T-helper 1 cell treated with Interleukin-12 subunit alpha and Interleukin-12 subunit beta and Interleukin-4 antibody, amounts not matched to agents 30 ng/mL and 1 ng/mL, for 36 hours (primary cell): ENCODE data around the gene GAREM1. TPM values are rescaled to one million over a fixed set of nuclear protein-coding genes. Genes with fewer than 3 reads are reported as not detected.

Experiments
- intact Hi-C: fragments of 100-400 bp; cut with micrococcal nuclease; formaldehyde crosslinking; loops from one replicate; pipeline ENCODE4 v1.15.1; 2024
- total RNA-seq: library from RNA; stranded (reverse); gene quantifications from 2 replicates; pipeline ENCODE4 v1.2.3, GENCODE V29; 2022

GAREM1 gene
- total RNA-seq, 1 donor from 2014 or later = 0.15 TPM

- intact Hi-C loops = no loop called here
These were observed 11.2 kb downstream of the GAREM1 start for GRCh38 chr18:32459361-32460101.

GRCh38 chr18:32455361-32455760 lies 15.3 kb downstream of the GAREM1 start:
- intact Hi-C loops = no loop called here

GRCh38 chr18:32454593-32454992 lies 16.1 kb downstream of the GAREM1 start:
- intact Hi-C loops = no loop called here

- intact Hi-C loops = no loop called here
These were observed 19.8 kb downstream of the GAREM1 start for GRCh38 chr18:32450874-32451273.

GRCh38 chr18:32450026-32450691 lies 20.5 kb downstream of the GAREM1 start:
- intact Hi-C loops = no loop called here

DNA sequence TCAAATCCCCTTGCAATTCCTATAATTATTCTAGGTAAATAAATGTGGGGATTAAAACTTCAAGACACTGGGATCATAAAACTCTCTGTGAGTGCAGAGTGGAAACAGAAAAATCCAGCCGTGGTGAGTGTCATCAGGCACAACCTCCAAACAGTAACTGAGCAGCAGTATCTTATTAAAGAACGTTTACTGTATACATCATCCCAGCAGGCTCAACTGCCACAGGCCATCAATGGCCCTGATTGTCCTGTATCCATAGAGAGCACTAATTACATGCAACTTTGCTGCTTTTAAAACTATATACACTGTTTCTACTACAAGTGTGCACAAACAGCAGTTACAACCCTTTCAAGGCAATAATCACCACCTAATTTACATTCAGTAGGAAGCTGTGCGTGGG lies 23.9 kb downstream of the GAREM1 start:
- intact Hi-C loops = no loop called here

GRCh38 chr18:32445846-32446245 lies 24.8 kb downstream of the GAREM1 start:
- intact Hi-C loops = no loop called here

DNA sequence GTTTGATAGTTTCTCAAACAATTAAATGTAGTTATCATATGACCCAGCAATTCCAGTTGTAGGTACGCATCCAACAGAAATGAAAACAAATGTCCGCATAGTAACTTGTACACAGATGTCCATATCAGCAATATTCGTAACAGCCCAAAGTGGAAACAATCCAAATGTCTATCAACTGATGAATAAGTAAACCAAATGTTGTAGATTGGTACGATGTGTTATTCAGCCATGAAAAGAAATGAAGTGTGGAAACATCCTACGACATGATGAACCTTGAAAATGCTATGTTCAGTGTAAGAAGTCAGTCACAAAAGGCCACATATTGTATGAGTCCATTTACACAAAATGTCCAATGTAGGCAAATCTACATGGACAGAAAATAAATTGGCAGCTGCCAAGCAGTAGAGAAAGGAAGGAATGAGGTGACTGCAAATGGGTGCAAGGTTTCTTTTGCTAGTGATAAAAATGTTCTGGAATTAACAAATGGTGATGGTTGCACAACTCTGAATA lies 26.9 kb downstream of the GAREM1 start:
- intact Hi-C loops = no loop called here

GRCh38 chr18:32443033-32443705 lies 27.5 kb downstream of the GAREM1 start:
- intact Hi-C loops = no loop called here

- intact Hi-C loops = no loop called here
These were observed 28.1 kb downstream of the GAREM1 start for GRCh38 chr18:32442575-32442974.

- intact Hi-C loops = no loop called here
These were observed 29.1 kb downstream of the GAREM1 start for GRCh38 chr18:32441533-32441932.

- intact Hi-C loops = no loop called here
These were observed 30.2 kb downstream of the GAREM1 start for GRCh38 chr18:32440518-32440917.

DNA sequence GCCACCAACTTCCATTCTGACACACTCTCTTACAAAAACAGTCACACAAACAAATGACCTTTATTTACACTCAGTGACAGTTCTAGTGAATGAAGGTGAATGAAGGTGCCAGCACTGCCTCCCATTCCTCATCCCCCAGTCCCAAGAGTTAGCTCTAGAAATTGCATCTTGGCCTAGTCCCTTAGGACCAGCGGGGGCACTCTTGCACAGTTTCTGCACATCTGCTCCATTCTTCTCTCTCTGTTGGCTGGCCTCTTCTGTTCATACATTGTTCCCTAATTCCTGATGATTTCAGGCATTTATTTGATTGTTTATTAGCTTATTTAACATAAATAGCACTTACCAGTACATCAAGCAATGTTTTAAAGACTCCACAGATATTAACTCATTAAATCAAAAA lies 30.9 kb downstream of the GAREM1 start:
- intact Hi-C loops = no loop called here

DNA sequence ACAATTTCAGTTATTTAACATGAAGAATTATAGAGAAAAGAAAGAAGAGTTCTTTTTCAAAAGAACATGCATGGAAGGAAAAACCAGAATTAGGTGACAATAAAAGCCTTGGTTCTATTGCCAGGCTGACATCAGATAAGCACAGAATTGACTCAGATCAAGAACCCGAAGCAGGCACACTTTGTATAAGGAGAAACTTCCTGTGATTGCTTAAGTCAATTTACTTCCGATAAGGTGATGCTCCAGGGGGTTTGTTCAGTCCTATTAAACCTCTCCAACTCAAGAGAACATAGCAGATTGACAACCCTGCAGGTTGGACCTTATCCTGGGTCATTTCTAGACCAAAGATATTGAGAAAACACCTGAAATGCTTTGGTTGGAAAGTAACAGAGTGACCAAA lies 31.4 kb downstream of the GAREM1 start:
- intact Hi-C loops = no loop called here

DNA sequence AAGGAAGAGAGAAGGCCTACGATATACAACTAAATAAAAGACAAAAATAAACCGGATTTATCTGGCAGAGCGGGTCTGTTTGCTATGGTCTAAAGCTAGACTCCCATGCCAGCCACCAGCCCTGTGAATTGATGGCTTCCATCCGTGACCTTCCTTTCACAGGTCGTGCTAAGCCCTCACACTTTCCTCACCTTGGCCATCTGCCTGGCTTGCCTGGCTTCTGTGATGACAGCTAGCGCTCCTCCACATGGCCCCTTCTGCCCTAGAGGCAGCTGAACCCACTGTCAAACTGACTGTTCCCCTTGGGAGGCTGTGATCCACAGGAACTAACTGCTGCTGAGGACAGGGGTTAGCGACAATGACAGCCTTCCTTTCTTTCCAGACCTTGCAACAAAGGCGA lies 32.5 kb downstream of the GAREM1 start:
- intact Hi-C loops = no loop called here

- intact Hi-C loops = no loop called here
These were observed 33.4 kb downstream of the GAREM1 start for GRCh38 chr18:32437100-32437834.

DNA sequence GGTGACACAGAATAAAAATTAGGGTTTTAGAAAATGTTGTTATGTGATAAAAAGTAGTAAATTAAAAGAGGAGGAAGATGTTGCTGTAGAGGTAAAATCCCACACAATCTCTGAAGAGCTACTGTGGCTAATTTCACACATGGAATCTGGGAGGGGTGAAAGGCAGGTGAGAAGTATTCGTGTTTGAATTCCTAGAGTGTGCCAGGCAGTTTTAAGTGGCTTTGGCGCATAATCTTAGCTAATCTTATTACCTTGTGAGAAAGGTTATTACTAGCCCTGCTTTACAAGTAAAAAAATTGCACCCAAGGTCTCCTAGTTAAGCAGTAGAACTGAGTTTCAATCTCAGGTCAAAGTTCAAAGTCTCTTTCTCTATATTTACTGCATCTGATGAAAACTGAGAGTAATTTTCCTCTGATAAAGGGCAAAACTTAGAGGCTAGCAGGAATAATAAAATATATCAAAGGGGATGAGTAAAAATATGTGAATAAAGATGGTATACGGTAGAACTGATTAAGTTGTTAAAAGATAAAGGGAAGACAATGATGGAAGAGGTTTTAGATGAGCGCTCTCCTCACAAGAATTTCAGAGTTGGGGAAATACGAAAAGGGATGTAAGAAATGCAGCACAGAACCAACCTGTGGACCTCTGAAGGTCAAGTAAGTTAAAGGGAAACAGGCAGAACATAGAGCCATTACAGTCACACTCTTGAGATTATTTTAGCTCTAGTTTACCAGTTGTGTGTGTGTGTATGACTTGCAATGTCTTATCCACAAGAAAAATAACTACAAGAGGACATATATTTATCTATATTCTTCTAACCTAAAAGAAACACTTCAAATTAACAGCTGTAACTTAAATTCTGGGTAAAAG lies 34.8 kb downstream of the GAREM1 start:
- intact Hi-C loops = no loop called here

GRCh38 chr18:32431753-32432152 lies 38.9 kb downstream of the GAREM1 start:
- intact Hi-C loops = no loop called here

- intact Hi-C loops = no loop called here
These were observed 41.3 kb downstream of the GAREM1 start for GRCh38 chr18:32429402-32429801.

DNA sequence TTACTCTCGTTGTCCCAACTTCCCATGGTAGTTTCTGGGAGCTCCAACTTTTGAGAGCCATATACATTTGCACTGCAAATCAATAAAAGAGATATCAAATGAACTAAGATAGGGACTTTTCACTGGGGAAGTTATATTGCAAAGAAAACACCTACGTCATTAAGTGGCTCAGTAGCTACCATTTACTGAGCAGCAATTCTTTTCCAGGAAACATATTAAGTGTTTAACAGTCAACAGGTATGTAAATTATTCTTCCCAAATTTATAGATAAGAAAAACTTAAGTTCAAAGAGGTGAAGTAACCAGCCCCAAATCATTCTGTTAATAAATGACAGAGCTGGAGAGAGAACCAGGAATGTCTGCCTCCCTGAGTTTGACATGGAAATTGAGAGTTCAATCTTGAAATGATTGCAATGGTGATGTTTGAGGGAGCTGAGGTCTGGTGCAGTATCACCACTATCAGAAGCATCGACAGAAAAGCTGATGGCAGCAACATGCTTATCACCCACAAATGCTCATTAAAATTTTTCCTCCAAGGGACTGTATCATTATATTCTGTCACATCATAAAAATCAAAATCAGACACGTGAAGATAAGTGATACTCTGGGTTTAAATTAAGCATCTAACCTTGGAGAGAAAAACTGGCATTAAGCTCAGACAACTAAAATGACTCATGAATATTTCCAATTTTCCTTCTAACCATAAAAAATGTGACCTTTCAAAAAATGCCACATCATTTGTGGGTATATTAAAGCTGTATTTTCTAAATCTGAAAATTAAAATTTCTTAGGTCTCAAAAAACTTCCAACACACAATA lies 43.4 kb downstream of the GAREM1 start:
- intact Hi-C loops = no loop called here
